CD4-positive, alpha-beta T cell treated with Interleukin-15 for 1 hour (primary cell): Measurements from ENCODE around the gene HMBS.
A peak's percentile ranks its signal among the peaks of the same experiment; 100 is the strongest.
"Not testable (repeated sequence)": the region's sequence is repeated elsewhere in the genome, so short reads cannot be mapped to it uniquely, and the experiment has no call there.

Experiments
- DNase-seq: peaks from one replicate; pipeline ENCODE4 v3.0.0-alpha.2; 2020

Gene HMBS

GRCh38 chr11:119084663-119085436 is at the start of gene HMBS:
TSS of gene HMBS (plus strand) at chr11:119084881. CDS start at chr11:119085034, 153 bp downstream.
- peak; percentile 92 for DNase-seq

DNA sequence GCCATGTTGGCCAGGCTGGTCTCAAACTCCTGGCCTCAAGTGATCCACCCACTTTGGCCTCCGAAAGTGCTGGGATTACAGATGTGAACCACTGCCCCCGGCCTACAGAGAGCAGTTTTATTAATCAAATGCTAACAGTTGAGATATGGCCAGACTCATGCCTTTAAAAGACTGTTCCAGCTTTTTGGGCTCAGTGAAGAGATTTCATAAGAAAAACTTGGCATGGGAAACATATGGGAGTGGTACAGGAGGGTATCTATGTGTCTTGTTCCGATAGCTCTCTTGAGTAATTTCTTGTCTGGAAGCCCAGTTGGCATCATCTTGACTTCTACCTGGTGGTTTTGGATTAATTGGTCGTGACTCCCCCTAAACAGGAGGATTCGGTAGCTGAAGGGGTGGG is 45.8 kb upstream of the HMBS start:
- no peak for DNase-seq

DNA sequence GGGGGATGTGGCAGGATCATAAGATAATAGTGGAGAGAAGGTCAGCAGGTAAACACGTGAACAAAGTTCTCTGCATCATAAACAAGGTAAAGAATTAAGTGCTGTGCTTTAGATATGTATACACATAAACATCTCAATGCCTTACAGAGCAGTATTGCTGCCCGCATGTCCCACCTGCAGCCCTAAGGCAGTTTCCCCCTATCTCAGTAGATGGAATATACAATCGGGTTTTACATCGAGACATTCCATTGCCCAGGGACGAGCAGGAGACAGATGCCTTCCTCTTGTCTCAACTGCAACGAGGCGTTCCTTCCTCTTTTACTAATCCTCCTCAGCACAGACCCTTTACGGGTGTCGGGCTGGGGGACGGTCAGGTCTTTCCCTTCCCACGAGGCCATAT is 45.2 kb upstream of the HMBS start:
- DNase-seq = not testable (repeated sequence)

GRCh38 chr11:119041821-119042514 is 42.7 kb upstream of the HMBS start:
- DNase-seq = no peak

DNA sequence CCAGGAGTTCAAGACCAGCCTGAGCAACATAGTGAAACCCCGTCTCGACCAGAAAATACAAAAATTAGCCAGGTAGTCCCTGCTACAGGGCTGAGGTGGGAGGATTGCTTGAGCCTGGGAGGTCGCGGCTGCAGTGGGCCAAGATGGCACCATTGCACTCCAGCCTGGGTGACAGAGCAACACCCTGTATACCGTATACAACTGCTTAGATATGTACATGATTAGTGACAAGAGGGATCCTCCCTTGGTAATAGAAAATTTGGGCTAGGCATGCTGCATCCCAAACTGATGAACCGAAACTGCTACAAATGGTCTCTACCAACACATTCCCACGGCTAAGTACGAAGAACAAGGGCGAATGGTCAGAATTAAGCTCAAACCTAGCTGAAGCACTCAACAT is 41.8 kb upstream of the HMBS start:
- no peak for DNase-seq

DNA sequence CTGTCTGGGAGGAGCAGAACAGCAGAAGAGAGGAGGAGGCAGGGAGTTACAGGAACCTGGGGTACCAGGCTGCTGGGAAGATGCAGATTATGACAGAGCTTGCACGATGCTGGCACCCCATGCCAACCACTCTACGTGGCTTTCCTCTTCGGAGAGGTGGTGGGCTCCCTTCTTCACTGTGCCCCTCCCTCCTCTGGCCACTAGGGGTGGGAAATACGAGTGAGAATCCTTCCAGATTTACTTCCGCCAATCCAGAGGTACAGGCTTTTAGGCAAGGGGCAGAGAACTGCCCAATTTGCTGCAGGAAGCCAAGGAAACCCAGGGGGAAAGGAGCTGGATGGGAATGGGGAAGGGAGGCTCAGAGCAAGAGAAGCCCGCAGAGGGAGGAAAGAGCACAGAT is 40.0 kb upstream of the HMBS start:
- no peak for DNase-seq

GRCh38 chr11:119046489-119046888 is 38.2 kb upstream of the HMBS start:
- DNase-seq = peak; percentile 5

DNA sequence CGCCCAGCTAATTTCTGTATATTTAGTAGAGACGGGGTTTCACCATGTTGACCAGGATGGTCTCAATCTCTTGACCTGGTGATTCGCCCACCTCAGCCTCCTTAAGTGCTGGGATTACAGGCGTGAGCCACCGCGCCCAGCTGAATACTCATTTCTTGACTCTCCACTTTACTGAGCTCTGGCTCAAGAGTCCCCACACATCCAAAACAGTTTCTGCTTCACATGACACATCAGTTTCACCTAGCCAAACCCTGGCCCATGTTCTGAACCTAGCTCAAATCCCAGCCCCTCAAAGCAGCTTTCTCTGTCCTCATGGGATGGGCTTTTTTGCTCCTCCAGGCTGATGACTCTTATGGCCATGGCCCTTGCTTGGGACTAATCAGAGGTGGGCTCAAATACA is 37.5 kb upstream of the HMBS start:
- no peak for DNase-seq

- DNase-seq = no peak
Measured at GRCh38 chr11:119048644-119049043, 36.0 kb upstream of the HMBS start.

DNA sequence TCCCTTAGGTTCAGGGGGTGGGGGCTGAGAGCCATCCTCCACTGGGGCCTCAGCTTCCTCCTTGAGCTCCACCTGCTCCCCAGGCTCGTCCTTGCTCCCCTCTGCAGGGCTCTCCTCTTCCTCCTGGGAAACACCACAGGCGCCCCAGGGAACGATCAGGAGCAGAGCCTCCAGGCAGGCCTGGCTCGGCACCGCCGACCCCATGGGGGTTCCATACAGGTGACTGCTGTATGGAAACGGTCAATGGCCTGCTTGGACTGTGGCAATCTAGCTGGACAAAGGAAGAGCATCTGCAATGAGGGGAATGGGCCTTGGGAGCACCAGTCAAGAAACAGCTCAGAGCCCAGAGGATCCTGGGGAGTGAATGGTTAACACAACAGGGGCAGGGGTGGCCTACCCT is 35.6 kb upstream of the HMBS start:
- DNase-seq = no peak

GRCh38 chr11:119051440-119052162 is 33.1 kb upstream of the HMBS start:
- peak; percentile 28 for DNase-seq

DNA sequence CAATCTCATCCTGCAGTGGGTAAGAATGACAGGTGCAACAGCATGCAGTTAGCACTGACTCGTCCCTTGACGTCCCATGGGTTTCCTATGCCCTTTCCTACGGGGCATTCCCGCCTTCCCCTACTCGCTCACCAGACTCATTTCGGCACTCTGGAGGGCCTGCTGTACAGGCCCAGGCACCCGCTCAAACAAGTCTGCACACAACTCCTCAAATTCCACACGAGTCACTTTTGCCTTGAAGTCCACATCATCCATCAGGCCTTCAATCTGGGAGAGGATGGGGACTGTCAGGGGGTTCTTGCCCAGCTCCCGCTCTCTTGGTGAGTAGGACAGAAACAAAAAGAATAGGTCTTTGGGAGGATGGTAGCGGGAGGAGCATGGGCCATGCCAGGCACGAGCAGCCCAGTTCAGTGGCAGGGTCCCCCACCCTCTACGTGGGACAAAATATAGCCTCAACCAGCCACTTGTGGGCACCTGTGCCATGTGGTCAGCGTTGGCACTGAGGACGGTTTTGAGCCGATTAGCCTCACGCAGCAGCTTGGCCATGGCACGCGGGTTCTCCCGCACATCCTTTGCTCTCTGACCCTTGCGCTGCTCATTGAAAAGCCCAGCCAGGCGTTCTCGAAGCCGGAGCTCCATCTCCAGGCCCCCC is 32.4 kb upstream of the HMBS start:
- no peak for DNase-seq

- no peak for DNase-seq
Measured at GRCh38 chr11:119054418-119054817, 30.3 kb upstream of the HMBS start.

DNA sequence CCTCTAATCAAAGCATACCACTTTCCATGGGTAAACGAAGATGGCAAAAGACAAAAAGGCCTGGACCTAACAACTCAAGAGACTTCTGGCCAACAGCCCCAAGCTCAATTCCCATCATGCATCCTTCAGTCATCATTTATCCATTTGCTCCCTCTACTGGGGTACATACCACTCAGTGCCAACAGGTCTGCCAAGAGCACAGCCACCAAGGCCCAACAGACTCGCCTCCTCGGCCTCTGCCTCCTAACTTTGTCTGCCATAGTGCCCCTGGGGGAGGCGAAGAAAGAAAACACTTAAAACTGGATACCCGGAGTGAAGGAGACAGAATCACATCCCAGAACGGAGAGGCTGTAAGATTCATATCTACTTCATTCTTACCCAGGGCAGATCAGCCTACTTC is 28.8 kb upstream of the HMBS start:
- no peak for DNase-seq

DNA sequence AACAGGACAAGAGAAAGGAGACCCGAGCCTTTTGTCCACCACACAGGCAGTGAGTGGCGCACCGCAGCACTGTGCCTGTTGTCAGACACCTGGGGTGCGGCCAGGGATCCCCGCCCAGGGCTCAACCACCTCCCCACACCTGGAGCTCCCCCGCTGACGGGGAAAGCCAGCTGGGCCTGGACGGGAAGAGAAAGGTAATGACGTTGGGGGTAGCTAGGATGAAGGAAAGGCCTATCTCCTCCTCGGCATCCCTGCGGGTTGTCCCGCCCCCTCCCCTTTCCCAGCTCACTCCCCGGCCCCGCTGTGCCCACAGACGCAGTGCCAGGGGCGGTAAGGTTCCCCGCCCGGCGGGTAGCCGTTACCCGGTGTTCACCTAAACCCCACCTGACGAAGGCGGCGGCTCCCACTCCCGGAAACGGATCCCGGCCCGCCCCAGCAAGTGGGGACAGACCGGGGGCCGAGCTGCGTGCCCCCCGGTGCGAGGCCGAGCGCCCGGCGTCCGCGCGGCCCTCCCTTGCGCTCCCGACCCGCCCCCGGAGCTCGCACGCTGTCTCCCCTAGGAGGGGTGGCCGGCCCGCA is 28.2 kb upstream of the HMBS start:
- peak; percentile 56 for DNase-seq

GRCh38 chr11:119057000-119057769 is 27.5 kb upstream of the HMBS start, which contains the start of gene HYOU1:
TSS of gene HYOU1 (minus strand) at chr11:119057205. CDS start at chr11:119056160, 1,045 bp downstream.
- DNase-seq = peak; percentile 97

GRCh38 chr11:119059128-119059527 is 25.6 kb upstream of the HMBS start:
- DNase-seq = not testable (repeated sequence)

DNA sequence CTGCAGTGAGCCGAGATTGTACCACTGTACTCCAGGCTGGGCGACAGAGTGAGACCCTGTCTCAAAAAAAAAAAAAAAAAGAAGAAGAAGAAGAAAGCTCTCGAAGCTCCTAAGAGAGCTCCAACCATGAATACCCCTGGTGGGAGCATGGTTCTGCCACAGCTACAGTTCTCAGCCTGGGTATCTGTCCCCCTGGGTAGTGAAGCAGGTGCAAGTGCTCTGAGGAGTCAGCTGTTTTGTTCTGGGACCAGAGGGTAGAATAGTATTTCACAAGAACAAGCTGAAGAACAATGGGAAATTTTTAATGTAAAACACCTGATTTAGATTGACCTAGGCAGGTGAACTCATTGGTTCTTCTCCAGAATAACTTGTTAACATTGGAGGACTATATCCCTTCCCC is 23.4 kb upstream of the HMBS start:
- no peak for DNase-seq

GRCh38 chr11:119062779-119063178 is 21.9 kb upstream of the HMBS start:
- DNase-seq = no peak

- peak; percentile 48 for DNase-seq
Measured at GRCh38 chr11:119065369-119065768, 19.3 kb upstream of the HMBS start.

DNA sequence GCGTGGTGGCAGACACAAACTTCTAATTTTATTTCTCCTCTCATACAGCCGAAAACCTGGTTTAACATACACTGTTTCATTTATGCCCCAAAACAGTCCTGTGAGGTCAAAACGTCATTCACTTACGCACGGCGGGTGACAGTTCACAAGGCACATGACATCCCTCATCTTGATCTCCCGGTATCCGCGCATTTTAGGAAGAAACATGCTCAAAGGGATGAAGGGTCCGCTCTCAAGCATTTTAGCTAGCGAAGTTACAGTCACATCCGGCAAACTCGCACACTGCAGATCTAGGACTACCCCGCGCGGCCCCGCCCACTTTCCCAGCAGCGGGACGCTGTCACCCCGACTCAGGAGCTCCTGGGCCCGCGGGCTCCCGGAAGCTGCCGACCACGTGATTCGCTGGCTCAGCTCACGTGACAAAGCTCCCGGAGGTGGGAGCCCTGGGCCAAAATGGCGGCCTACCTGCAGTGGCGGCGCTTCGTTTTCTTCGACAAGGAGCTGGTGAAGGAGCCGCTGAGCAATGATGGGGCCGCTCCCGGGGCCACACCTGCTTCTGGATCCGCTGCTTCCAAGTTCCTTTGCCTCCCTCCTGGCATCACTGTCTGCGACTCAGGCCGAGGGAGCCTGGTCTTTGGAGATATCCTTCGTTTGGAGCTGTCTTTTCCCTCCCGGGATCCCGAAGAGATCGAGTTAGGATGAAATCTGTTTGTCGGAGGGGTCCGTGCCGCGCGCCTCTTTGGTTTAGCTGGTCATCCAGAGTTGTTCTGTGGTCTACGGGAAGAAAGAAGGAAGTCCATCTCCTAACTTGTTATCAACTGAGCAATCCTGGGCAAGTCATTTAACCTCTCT is 17.1 kb upstream of the HMBS start, which contains the start of gene VPS11:
TSS of gene VPS11 (plus strand) at position 448 of the 852 bp plus-strand sequence. CDS start at position 454, 6 bp downstream.
- peak; percentile 97 for DNase-seq
